ENCODE measurements around the gene RHOBTB3. TPM values are rescaled to one million over a fixed set of nuclear protein-coding genes. Genes with fewer than 3 reads are reported as not detected.
"Not testable (repeated sequence)": the region's sequence is repeated elsewhere in the genome, so short reads cannot be mapped to it uniquely, and the experiment has no call there.

Gene RHOBTB3
- total RNA-seq, 1 experiment from 2014 or later, result 84.3 TPM

GRCh38 chr5:95811126-95811423 lies 79.9 kb downstream of the RHOBTB3 start:
- DNase-seq (ENCODE audit: low read depth, low spot score); ATAC-seq; H3K36me3 ChIP-seq (ENCODE audit: control insufficient read depth in 1 of 2, insufficient read depth in 2 of 2, low read length in 2 of 2); H3K9me2 ChIP-seq (ENCODE audit: insufficient read depth); H3K79me2 ChIP-seq (ENCODE audit: insufficient read depth, low read length); H3K27me3 ChIP-seq (ENCODE audit: insufficient read depth, low read length); H4K20me1 ChIP-seq (ENCODE audit: insufficient read depth); H3K27ac ChIP-seq (ENCODE audit: low read depth, low read length); H3K9ac ChIP-seq (ENCODE audit: low read length); H3K9me3 ChIP-seq (ENCODE audit: control insufficient read depth in 1 of 2, insufficient read depth in 1 of 2, low read depth in 1 of 2, low read length in 2 of 2); H3K4me3 ChIP-seq (replicated peaks in 1 of 2; ENCODE audit: low read depth in 1 of 2, low read length in 2 of 2); POLR2A ChIA-PET; intact Hi-C loops (cut with micrococcal nuclease); H2AFZ ChIP-seq (ENCODE audit: low read depth, low read length, poor library complexity, severe bottlenecking); CTCF ChIA-PET; H3K4me2 ChIP-seq (ENCODE audit: low read length); RAD21 ChIA-PET (ENCODE audit: low non-redundant PET in 1 of 2, low total read pairs in 2 of 2, uncharacterized antibody in 2 of 2, unreplicated experiment in 2 of 2); BruUV-seq (replicated peaks): not testable (repeated sequence)
- H3K4me1 ChIP-seq (ENCODE audit: control insufficient read depth in 1 of 2, insufficient read depth in 2 of 2, low read length in 2 of 2), result peaks cover 3 to 14% of the 10 kb centered on the region in 2 experiments; a peak in 3 of 4 replicates

DNA sequence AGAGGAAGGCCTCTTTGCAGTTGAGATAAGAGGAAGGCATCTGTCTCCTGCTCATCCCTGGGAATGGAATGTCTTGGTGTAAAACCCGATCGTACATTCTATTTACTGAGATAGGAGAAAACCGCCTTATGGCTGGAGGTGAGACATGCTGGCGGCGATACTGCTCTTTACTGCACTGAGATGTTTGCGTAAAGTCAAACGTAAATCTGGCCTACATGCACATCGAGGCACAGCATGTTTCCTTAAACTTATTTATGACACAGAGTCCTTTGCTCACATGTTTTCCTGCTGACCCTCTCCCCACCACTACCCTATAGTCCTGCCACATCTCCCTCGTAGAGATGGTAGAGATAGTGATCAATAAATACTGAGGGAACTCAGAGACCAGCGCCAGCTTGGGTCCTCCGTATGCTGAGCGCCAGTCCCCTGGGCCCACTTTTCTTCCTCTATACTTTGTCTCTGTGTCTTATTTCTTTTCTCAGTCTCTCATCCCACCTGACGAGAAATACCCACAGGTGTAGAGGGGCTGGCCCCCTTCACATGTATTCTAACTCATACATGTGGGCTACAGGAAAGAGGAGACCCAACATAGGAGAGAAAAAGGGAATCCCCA lies 80.4 kb downstream of the RHOBTB3 start:
- POLR2A ChIA-PET; BruUV-seq (replicated peaks); H4K20me1 ChIP-seq (ENCODE audit: insufficient read depth); H3K79me2 ChIP-seq (ENCODE audit: insufficient read depth, low read length); DNase-seq (ENCODE audit: low read depth, low spot score); H3K4me3 ChIP-seq (replicated peaks in 1 of 2; ENCODE audit: low read depth in 1 of 2, low read length in 2 of 2); H3K36me3 ChIP-seq (ENCODE audit: control insufficient read depth in 1 of 2, insufficient read depth in 2 of 2, low read length in 2 of 2); H3K4me2 ChIP-seq (ENCODE audit: low read length); intact Hi-C loops (cut with micrococcal nuclease); H2AFZ ChIP-seq (ENCODE audit: low read depth, low read length, poor library complexity, severe bottlenecking); CTCF ChIA-PET; H3K27me3 ChIP-seq (ENCODE audit: insufficient read depth, low read length); H3K9ac ChIP-seq (ENCODE audit: low read length); H3K9me3 ChIP-seq (ENCODE audit: control insufficient read depth in 1 of 2, insufficient read depth in 1 of 2, low read depth in 1 of 2, low read length in 2 of 2); ATAC-seq; RAD21 ChIA-PET (ENCODE audit: low non-redundant PET in 1 of 2, low total read pairs in 2 of 2, uncharacterized antibody in 2 of 2, unreplicated experiment in 2 of 2); H3K9me2 ChIP-seq (ENCODE audit: insufficient read depth); H3K27ac ChIP-seq (ENCODE audit: low read depth, low read length): not testable (repeated sequence)
- peaks cover 3 to 14% of the 10 kb centered on the region in 2 experiments; a peak in 3 of 4 replicates for H3K4me1 ChIP-seq (ENCODE audit: control insufficient read depth in 1 of 2, insufficient read depth in 2 of 2, low read length in 2 of 2)

DNA sequence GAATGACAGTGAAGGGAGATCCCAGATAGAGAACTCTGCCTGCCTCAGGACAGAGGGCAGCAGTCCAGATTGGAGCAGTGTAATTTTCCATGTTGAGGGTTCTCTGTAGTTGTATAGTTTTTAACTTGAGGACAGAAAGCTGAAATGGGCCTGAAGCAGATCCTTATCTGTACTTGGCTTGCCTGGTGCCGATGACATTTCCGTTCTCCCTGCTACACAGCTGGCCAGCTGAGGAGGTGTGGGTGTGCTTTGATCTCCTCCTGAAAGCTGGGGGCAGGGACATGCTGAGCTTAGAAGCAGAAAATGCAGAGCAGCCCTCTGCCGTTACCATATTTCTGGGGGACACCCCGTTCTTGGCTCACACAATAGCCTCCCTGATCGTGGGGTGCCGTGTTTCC lies 80.9 kb downstream of the RHOBTB3 start:
- no peak overlapping the region for H3K4me3 ChIP-seq (replicated peaks in 1 of 2; ENCODE audit: low read depth in 1 of 2, low read length in 2 of 2)
- ChIA-PET POLR2A (no interaction called here), CTCF (no interaction called here), RAD21 (ENCODE audit: low non-redundant PET in 1 of 2, low total read pairs in 2 of 2, uncharacterized antibody in 2 of 2, unreplicated experiment in 2 of 2) (no interaction called here)
- DNase-seq (ENCODE audit: low read depth, low spot score), result no peak
- no peak overlapping the region for H3K9ac ChIP-seq (ENCODE audit: low read length)
- no peaks in the 10 kb centered on the region for H3K79me2 ChIP-seq (ENCODE audit: insufficient read depth, low read length)
- H3K27me3 ChIP-seq (ENCODE audit: insufficient read depth, low read length), result no peaks in the 10 kb centered on the region
- no TSS peak for BruUV-seq (replicated peaks)
- H2AFZ ChIP-seq (ENCODE audit: low read depth, low read length, poor library complexity, severe bottlenecking), result no peak overlapping the region
- intact Hi-C loops (cut with micrococcal nuclease), result no loop called here
- H4K20me1 ChIP-seq (ENCODE audit: insufficient read depth), result no peaks in the 10 kb centered on the region
- H3K27ac ChIP-seq (ENCODE audit: low read depth, low read length), result no peak overlapping the region
- H3K4me1 ChIP-seq (ENCODE audit: control insufficient read depth in 1 of 2, insufficient read depth in 2 of 2, low read length in 2 of 2), result peaks cover 3 to 14% of the 10 kb centered on the region in 2 experiments; a peak in 3 of 4 replicates
- ATAC-seq, result no peak
- no peaks in the 10 kb centered on the region for H3K9me3 ChIP-seq (ENCODE audit: control insufficient read depth in 1 of 2, insufficient read depth in 1 of 2, low read depth in 1 of 2, low read length in 2 of 2)
- H3K9me2 ChIP-seq (ENCODE audit: insufficient read depth), result no peaks in the 10 kb centered on the region
- H3K4me2 ChIP-seq (ENCODE audit: low read length), result no peak overlapping the region
- peaks cover 0 to 7% of the 10 kb centered on the region in 2 experiments; a peak in 1 of 4 replicates for H3K36me3 ChIP-seq (ENCODE audit: control insufficient read depth in 1 of 2, insufficient read depth in 2 of 2, low read length in 2 of 2)
- TF ChIP-seq, protein P1, sequence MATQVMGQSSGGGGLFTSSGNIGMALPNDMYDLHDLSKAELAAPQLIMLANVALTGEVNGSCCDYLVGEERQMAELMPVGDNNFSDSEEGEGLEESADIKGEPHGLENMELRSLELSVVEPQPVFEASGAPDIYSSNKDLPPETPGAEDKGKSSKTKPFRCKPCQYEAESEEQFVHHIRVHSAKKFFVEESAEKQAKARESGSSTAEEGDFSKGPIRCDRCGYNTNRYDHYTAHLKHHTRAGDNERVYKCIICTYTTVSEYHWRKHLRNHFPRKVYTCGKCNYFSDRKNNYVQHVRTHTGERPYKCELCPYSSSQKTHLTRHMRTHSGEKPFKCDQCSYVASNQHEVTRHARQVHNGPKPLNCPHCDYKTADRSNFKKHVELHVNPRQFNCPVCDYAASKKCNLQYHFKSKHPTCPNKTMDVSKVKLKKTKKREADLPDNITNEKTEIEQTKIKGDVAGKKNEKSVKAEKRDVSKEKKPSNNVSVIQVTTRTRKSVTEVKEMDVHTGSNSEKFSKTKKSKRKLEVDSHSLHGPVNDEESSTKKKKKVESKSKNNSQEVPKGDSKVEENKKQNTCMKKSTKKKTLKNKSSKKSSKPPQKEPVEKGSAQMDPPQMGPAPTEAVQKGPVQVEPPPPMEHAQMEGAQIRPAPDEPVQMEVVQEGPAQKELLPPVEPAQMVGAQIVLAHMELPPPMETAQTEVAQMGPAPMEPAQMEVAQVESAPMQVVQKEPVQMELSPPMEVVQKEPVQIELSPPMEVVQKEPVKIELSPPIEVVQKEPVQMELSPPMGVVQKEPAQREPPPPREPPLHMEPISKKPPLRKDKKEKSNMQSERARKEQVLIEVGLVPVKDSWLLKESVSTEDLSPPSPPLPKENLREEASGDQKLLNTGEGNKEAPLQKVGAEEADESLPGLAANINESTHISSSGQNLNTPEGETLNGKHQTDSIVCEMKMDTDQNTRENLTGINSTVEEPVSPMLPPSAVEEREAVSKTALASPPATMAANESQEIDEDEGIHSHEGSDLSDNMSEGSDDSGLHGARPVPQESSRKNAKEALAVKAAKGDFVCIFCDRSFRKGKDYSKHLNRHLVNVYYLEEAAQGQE (IDR thresholded peaks at IDR 0.05; ENCODE audit: low read depth), result no peak
- no peak for TF ChIP-seq SIN3A (IDR thresholded peaks at IDR 0.05; ENCODE audit: low read depth)
- no peak for TF ChIP-seq CEBPB (IDR thresholded peaks at IDR 0.05; ENCODE audit: low read depth)
- TF ChIP-seq JUND (IDR thresholded peaks at IDR 0.05), result no peak
- TF ChIP-seq, protein P2, sequence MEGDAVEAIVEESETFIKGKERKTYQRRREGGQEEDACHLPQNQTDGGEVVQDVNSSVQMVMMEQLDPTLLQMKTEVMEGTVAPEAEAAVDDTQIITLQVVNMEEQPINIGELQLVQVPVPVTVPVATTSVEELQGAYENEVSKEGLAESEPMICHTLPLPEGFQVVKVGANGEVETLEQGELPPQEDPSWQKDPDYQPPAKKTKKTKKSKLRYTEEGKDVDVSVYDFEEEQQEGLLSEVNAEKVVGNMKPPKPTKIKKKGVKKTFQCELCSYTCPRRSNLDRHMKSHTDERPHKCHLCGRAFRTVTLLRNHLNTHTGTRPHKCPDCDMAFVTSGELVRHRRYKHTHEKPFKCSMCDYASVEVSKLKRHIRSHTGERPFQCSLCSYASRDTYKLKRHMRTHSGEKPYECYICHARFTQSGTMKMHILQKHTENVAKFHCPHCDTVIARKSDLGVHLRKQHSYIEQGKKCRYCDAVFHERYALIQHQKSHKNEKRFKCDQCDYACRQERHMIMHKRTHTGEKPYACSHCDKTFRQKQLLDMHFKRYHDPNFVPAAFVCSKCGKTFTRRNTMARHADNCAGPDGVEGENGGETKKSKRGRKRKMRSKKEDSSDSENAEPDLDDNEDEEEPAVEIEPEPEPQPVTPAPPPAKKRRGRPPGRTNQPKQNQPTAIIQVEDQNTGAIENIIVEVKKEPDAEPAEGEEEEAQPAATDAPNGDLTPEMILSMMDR (IDR thresholded peaks at IDR 0.05 in 2 of 3, conservative IDR thresholded peaks at IDR 0.05 in 1 of 3; ENCODE audit: borderline replicate concordance in 1 of 3, insufficient read depth in 1 of 3, low read depth in 2 of 3, low read length in 2 of 3), result no peak
- no peak for TF ChIP-seq EZH2phosphoT487 (IDR thresholded peaks at IDR 0.05; ENCODE audit: borderline replicate concordance)
- TF ChIP-seq, protein P3, sequence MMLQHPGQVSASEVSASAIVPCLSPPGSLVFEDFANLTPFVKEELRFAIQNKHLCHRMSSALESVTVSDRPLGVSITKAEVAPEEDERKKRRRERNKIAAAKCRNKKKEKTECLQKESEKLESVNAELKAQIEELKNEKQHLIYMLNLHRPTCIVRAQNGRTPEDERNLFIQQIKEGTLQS (IDR thresholded peaks at IDR 0.05), result no peak
- no peak for TF ChIP-seq ZFX (IDR thresholded peaks at IDR 0.05)
